K562 (cell line): ENCODE results near the gene BRCA1. TPM values are rescaled to one million over a fixed set of nuclear protein-coding genes. Genes with fewer than 3 reads are reported as not detected.

Source experiments
- ATAC-seq: fragments of 200-7000 bp; cut with Tn5 transposase; 3 replicates; pipeline ENCODE4 v1.9.1; 2020; ENCODE audit warnings: moderate library complexity
- BruUV-seq: library from RNA; stranded (reverse); fragments of 400-500 nt; replicated peaks from 2 replicates; lab custom pipeline; 2021; lab: Mats Ljungman, UMichigan
- CTCF ChIA-PET: fragments of 300-600 bp; formaldehyde crosslinking; extraction: SDS; loops from one replicate; lab custom pipeline; 2021; ENCODE audit warnings: low intra/inter-chr PET ratio; lab: Yijun Ruan, JAX
- POLR2A ChIA-PET: fragments of 300-600, 350-650 bp; sonication (Branson Sonifier 250); formaldehyde crosslinking; extraction: SDS; loops from one replicate; lab custom pipeline; 2021; ENCODE audit warnings: antibody characterized with exemption, inconsistent platforms; lab: Yijun Ruan, JAX
- DNase-seq, 4 experiments: peaks; one replicate each; pipeline versions ENCODE4 v3.0.0 to v3.0.0-alpha.2; 2011 to 2018; ENCODE audit warnings: low spot score in 3 of 4, mixed read lengths in 3 of 4; ENCODE audit errors: extremely low read depth in 1 of 4
- FAIRE-seq: peaks from 2 replicates; lab custom pipeline; 2011; peaks lifted over from hg19 to GRCh38; lab: Jason Lieb, UNC
- H2AFZ ChIP-seq: 2 replicates; pipeline ENCODE4 v1.6.0; 2011; ENCODE audit warnings: low read depth, low read length, control low read depth, inconsistent platforms
- H3K27ac ChIP-seq: fragments of 200-600 bp; 3 replicates; pipeline ENCODE4 v1.8.0; 2011; ENCODE audit warnings: low read depth, mild to moderate bottlenecking, control low read depth, inconsistent platforms, low read length, moderate library complexity, mixed read lengths; ENCODE audit errors: extremely low read depth
- H3K27me3 ChIP-seq, 2 experiments: fragments of 300-600 bp in 1 of 2; 2 replicates in 1 of 2; 3 replicates in 1 of 2; pipeline versions ENCODE4 v1.6.0 to v1.8.0; 2011; ENCODE audit warnings: inconsistent platforms in 2 of 2, low read length in 2 of 2, mild to moderate bottlenecking in 1 of 2, mixed read lengths in 1 of 2, moderate library complexity in 1 of 2; ENCODE audit not compliant: control insufficient read depth in 2 of 2, insufficient read depth in 2 of 2
- H3K36me3 ChIP-seq: fragments of 300-600 bp; 3 replicates; pipeline ENCODE4 v1.8.0; 2011; ENCODE audit warnings: mild to moderate bottlenecking, low read length, inconsistent platforms; ENCODE audit not compliant: control insufficient read depth, insufficient read depth
- H3K4me1 ChIP-seq, 2 experiments: fragments of 200-600 bp in 1 of 2; replicated peaks in 1 of 2; 2 replicates in 1 of 2; 3 replicates in 1 of 2; pipeline versions ENCODE4 v1.5.1 to v1.8.0; 2011; ENCODE audit warnings: inconsistent platforms in 2 of 2, low read length in 2 of 2, mild to moderate bottlenecking in 1 of 2, mixed read lengths in 1 of 2, moderate library complexity in 1 of 2; ENCODE audit not compliant: control insufficient read depth in 2 of 2, insufficient read depth in 2 of 2
- H3K4me2 ChIP-seq: 2 replicates; pipeline ENCODE4 v1.6.1; 2011; ENCODE audit warnings: low read length, control low read depth, inconsistent platforms, mixed read lengths; ENCODE audit not compliant: insufficient read depth
- H3K4me3 ChIP-seq: fragments of 200-600 bp; sonication (generic), shearing (Covaris generic); 2 replicates; pipeline ENCODE4 v1.5.1; 2016; ENCODE audit warnings: control low read depth, inconsistent platforms
- H3K79me2 ChIP-seq: fragments of 200-600 bp; 3 replicates; pipeline ENCODE4 v1.8.0; 2011; ENCODE audit warnings: low read length, inconsistent platforms; ENCODE audit not compliant: control insufficient read depth, insufficient read depth
- H3K9ac ChIP-seq, 2 experiments: 2 replicates each; pipeline versions ENCODE4 v1.6.0 to v1.6.1; 2011; ENCODE audit warnings: low read depth in 2 of 2, low read length in 2 of 2, control low read depth in 1 of 2, inconsistent platforms in 1 of 2, mild to moderate bottlenecking in 1 of 2, mixed read lengths in 1 of 2; ENCODE audit not compliant: insufficient read depth in 1 of 2
- H3K9me1 ChIP-seq: one replicate; pipeline ENCODE4 v1.6.0; 2011; ENCODE audit warnings: inconsistent platforms, mild to moderate bottlenecking, low read length, moderate library complexity; ENCODE audit not compliant: control insufficient read depth, insufficient read depth
- H3K9me3 ChIP-seq: replicated peaks from 2 replicates; pipeline ENCODE4 v1.5.1; 2011; ENCODE audit warnings: low read depth, low read length, inconsistent platforms; ENCODE audit not compliant: control insufficient read depth, insufficient read depth
- H4K20me1 ChIP-seq: replicated peaks from 2 replicates; pipeline ENCODE4 v1.6.1; 2011; ENCODE audit warnings: low read length, inconsistent platforms, mixed read lengths; ENCODE audit not compliant: control insufficient read depth, insufficient read depth
- BRF2 ChIP-seq: IDR thresholded peaks from 3 replicates; pipeline ENCODE4 v1.6.1; 2011; ENCODE audit warnings: borderline replicate concordance, mild to moderate bottlenecking; ENCODE audit not compliant: insufficient read length, insufficient read depth
- CBFA2T3 ChIP-seq: fragments of 450-650 bp; IDR thresholded peaks from 2 replicates; pipeline ENCODE4 v1.6.1; 2017
- ETV6 ChIP-seq, 3 experiments: fragments of 150-350 bp in 1 of 3; sonication (generic) in 1 of 3; formaldehyde crosslinking in 1 of 3; IDR thresholded peaks; 2 replicates each; pipeline versions ENCODE4 v1.6.1 to v1.8.0; 2014 to 2022; ENCODE audit warnings: borderline replicate concordance in 2 of 3, low read depth in 2 of 3, antibody characterized with exemption in 1 of 3, low read length in 1 of 3, mild to moderate bottlenecking in 1 of 3, missing genetic modification reagents in 1 of 3
- KAT8 ChIP-seq: fragments of 450-650 bp; IDR thresholded peaks from 2 replicates; pipeline ENCODE4 v1.6.1; 2016; ENCODE audit warnings: low read depth, mild to moderate bottlenecking
- MTA2 ChIP-seq: fragments of 450-650 bp; IDR thresholded peaks from 2 replicates; pipeline ENCODE4 v1.6.1; 2016; ENCODE audit warnings: low read depth
- RFX1 ChIP-seq: fragments of 450-650 bp; IDR thresholded peaks from 2 replicates; pipeline ENCODE4 v1.6.1; 2016; ENCODE audit warnings: mild to moderate bottlenecking, moderate library complexity
- SRSF1 ChIP-seq: fragments of 200-400 bp; formaldehyde crosslinking; IDR thresholded peaks from 2 replicates; pipeline ENCODE4 v1.6.1; 2017; ENCODE audit warnings: mild to moderate bottlenecking, low read depth, low read length, moderate library complexity
- ZBTB49 ChIP-seq: sonication (generic); formaldehyde crosslinking; IDR thresholded peaks from 2 replicates; pipeline ENCODE4 v1.8.0; 2022; ENCODE audit warnings: missing genetic modification reagents, mild to moderate bottlenecking, borderline replicate concordance
- ZNF174 ChIP-seq: fragments of 250-450 bp; sonication (Bioruptor Pico); IDR thresholded peaks from 2 replicates; pipeline ENCODE4 v1.4.0; 2020; ENCODE audit warnings: mild to moderate bottlenecking
- ZNF224 ChIP-seq: sonication (generic); formaldehyde crosslinking; IDR thresholded peaks from 2 replicates; pipeline ENCODE4 v1.8.0; 2022; ENCODE audit warnings: mild to moderate bottlenecking, missing genetic modification reagents
- ZNF507 ChIP-seq: conservative IDR thresholded peaks from 2 replicates; pipeline ENCODE4 v1.6.1; 2017; ENCODE audit warnings: missing genetic modification characterization, missing compliant biosample characterization
- WGBS: fragments of 100-300 bp; shearing (Covaris generic); methylation state at CpG from one replicate; pipeline ENCODE4 v1.1.6; 2016; ENCODE audit warnings: low coverage, mixed read lengths; ENCODE audit not compliant: insufficient coverage; ENCODE audit errors: missing lambda C conversion rate; 5-methylcytosine and 5-hydroxymethylcytosine counted together
- in situ Hi-C: fragments of 300-500 bp; cut with MboI; formaldehyde crosslinking; loops from 4 replicates; pipeline ENCODE4 v1.15.0; 2018; ENCODE audit warnings: inconsistent platforms, mixed read lengths
- intact Hi-C: fragments of 100-400 bp; cut with micrococcal nuclease; formaldehyde crosslinking; loops from 2 replicates; pipeline ENCODE4 v1.14.2; 2022
- polyA plus RNA-seq, 8 experiments: library from polyadenylated mRNA; depleted of rRNA in 4 of 8; stranded (reverse) in 5 of 8; unstranded in 3 of 8; fragments of >200 nt; fragmentation: Nextera tagmentation in 2 of 8; fragmentation: Illumina TruSeq in 1 of 8; extraction: Ambion mirVana in 2 of 8; extraction: Trizol in 1 of 8; gene quantifications; 2 replicates each; pipeline versions ENCODE4 v1.2.1 to v1.2.3, GENCODE V29; 2011 to 2014; ENCODE audit warnings: inconsistent platforms in 1 of 8, missing spikeins in 1 of 8
- total RNA-seq, 7 experiments: library from RNA; depleted of rRNA in 6 of 7; stranded (reverse); fragments of >200 nt in 6 of 7; fragmentation: Illumina TruSeq in 2 of 7; extraction: Trizol in 2 of 7; gene quantifications; 2 replicates each; pipeline versions ENCODE4 v1.2.1 to v1.2.3, GENCODE V29; 2011 to 2021; ENCODE audit warnings: low replicate concordance in 1 of 7

The BRCA1 gene
- total and polyA plus RNA-seq, 9 of the 15 experiments (the other 6 are each of a cell fraction or from before 2014, with no cell fraction given): 25.9 to 95.3 (median 62.3) TPM

- FAIRE-seq: no peak
- ATAC-seq: no peak; the same call in 2 of the 3 replicates
- in situ Hi-C loops: no loop called here
Observed at GRCh38 chr17:43033948-43034881, 90.9 kb downstream of the BRCA1 start.

GRCh38 chr17:43031666-43032065 is 93.5 kb downstream of the BRCA1 start:
- no peak for DNase-seq
- Histone ChIP-seq H3K9ac (no peak overlapping the region), H3K4me3 (no peak overlapping the region), H3K36me3 (no peaks in the 10 kb centered on the region), H3K9me3 (no peaks in the 10 kb centered on the region), H3K4me2 (no peak overlapping the region), H3K4me1 (peaks cover 5 to 18% of the 10 kb centered on the region in 2 experiments; a peak in 4 of 5 replicates), H3K27ac (no peak overlapping the region), H3K79me2 (no peaks in the 10 kb centered on the region), H2AFZ (no peak overlapping the region), H3K27me3 (no peaks in the 10 kb centered on the region), H4K20me1 (no peaks in the 10 kb centered on the region), H3K9me1 (no peaks in the 10 kb centered on the region)
- POLR2A ChIA-PET: interaction anchor here (0.6 to 1.8 kb wide), 6 partner anchors 8 to 284 kb away, joined by 3 to 7 read pairs (median 3); no protein-coding TSS in a partner anchor
- WGBS: 37% methylated on average over 3 of the region's 3 CpGs
- in situ Hi-C loops (no loop called here), intact Hi-C loops (no loop called here)
- no TSS peak for BruUV-seq
- CTCF ChIA-PET: no interaction called here
- no peak for FAIRE-seq
- ATAC-seq: no peak
- no peak for TF ChIP-seq MTA2
- no peak for TF ChIP-seq ZNF174 (CRISPR knock-in tag)
- no peak for TF ChIP-seq CBFA2T3
- no peak for TF ChIP-seq ETV6 (IDR thresholded peaks at IDR 0.05; ENCODE audit: borderline replicate concordance in 1 of 2, low read depth in 2 of 2, low read length in 1 of 2)
- no peak for TF ChIP-seq ETV6 (CRISPR knock-in tag; IDR thresholded peaks at IDR 0.05; ENCODE audit: borderline replicate concordance)
- TF ChIP-seq ZBTB49 (CRISPR knock-in tag): no peak
- no peak for TF ChIP-seq ZNF224 (CRISPR knock-in tag)
- TF ChIP-seq BRF2: no peak
- no peak for TF ChIP-seq KAT8
- no peak for TF ChIP-seq SRSF1

More at GRCh38 chr17:43033948-43034881, 90.9 kb downstream of the BRCA1 start:
- H3K9ac ChIP-seq: peak overlapping the region in 1 of 2 experiments; percentile 53; a peak in 1 of 4 replicates
- no peaks in the 10 kb centered on the region for H3K79me2 ChIP-seq
- H3K4me3 ChIP-seq: no peak overlapping the region
- no peak overlapping the region for H3K4me2 ChIP-seq
- H4K20me1 ChIP-seq: no peaks in the 10 kb centered on the region
- no TSS peak for BruUV-seq
- 48% methylated on average over 12 of the region's 12 CpGs for WGBS
- no peaks in the 10 kb centered on the region for H3K9me1 ChIP-seq
- no peaks in the 10 kb centered on the region for H3K27me3 ChIP-seq
- H3K9me3 ChIP-seq: no peaks in the 10 kb centered on the region
- POLR2A ChIA-PET: interaction anchor here (0.6 to 1.9 kb wide), 5 partner anchors 10 to 282 kb away, joined by 3 to 7 read pairs (median 3); partner anchors contain the start of gene RND2
- peaks cover 5 to 13% of the 10 kb centered on the region in 2 experiments; a peak in 4 of 5 replicates for H3K4me1 ChIP-seq
- H3K27ac ChIP-seq: no peak overlapping the region
- CTCF ChIA-PET: no interaction called here
- no peak overlapping the region for H2AFZ ChIP-seq
- no peak for DNase-seq
- no peaks in the 10 kb centered on the region for H3K36me3 ChIP-seq
- intact Hi-C loops: no loop called here
- TF ChIP-seq ZNF507 (no peak), RFX1 (peak; percentile 59)
